T-helper 1 cell treated with Interleukin-12 subunit alpha and Interleukin-12 subunit beta and Interleukin-4 antibody, amounts not matched to agents 30 μg/mL and 1 μg/mL, for 36 hours (primary cell): ENCODE results near the gene CCDC194.

Source experiments
- H3K27ac Mint-ChIP-seq: one replicate; pipeline ENCODE4 v1.8.0; 2021; ENCODE audit warnings: mild to moderate bottlenecking, mixed read lengths
- H3K27me3 Mint-ChIP-seq: one replicate; pipeline ENCODE4 v1.8.0; 2021; ENCODE audit warnings: low read depth, mixed read lengths
- H3K36me3 Mint-ChIP-seq: one replicate; pipeline ENCODE4 v1.8.0; 2021; ENCODE audit warnings: low read depth, mixed read lengths
- H3K4me1 Mint-ChIP-seq: one replicate; pipeline ENCODE4 v1.8.0; 2021; ENCODE audit warnings: low read depth, mixed read lengths
- H3K4me3 Mint-ChIP-seq: one replicate; pipeline ENCODE4 v1.8.0; 2021; ENCODE audit warnings: mild to moderate bottlenecking, moderate library complexity, mixed read lengths
- H3K9me3 Mint-ChIP-seq: one replicate; pipeline ENCODE4 v1.8.0; 2021; ENCODE audit warnings: mixed read lengths

The CCDC194 gene, protein sequence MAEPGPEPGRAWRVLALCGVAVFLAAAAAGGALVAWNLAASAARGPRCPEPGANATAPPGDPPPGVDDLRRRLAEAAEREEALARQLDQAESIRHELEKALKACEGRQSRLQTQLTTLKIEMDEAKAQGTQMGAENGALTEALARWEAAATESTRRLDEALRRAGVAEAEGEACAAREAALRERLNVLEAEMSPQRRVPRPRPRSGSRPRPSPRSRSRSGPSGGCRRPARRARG

DNA sequence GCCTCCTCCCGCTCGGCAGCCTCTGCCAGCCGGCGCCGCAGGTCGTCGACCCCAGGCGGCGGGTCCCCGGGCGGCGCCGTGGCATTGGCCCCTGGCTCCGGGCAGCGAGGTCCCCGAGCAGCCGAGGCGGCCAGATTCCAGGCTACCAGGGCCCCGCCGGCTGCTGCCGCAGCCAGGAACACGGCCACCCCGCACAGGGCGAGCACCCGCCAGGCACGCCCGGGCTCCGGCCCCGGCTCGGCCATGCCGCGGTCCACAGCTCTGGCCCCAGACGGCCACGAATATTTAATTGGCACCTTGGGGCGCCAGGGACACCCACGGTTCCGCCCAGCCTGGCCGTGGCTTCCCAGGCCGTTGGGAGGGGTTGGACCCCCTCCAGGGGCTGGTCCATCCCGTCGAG, at the start of gene CCDC194:
CCDC194 (minus strand) TSS at position 283 of the 400 bp plus-strand sequence; CDS start at position 245, 38 bp downstream.
- Mint-ChIP-seq H3K9me3 (no peaks in the 10 kb centered on the region), H3K4me3 (no peak within 1 kb of the TSS), H3K27me3 (peaks cover 21% of the 10 kb centered on the region), H3K27ac (peak within 1 kb of the TSS; percentile 82), H3K4me1 (peaks cover 15% of the 10 kb centered on the region), H3K36me3 (peaks cover 8% of the 10 kb centered on the region)

DNA sequence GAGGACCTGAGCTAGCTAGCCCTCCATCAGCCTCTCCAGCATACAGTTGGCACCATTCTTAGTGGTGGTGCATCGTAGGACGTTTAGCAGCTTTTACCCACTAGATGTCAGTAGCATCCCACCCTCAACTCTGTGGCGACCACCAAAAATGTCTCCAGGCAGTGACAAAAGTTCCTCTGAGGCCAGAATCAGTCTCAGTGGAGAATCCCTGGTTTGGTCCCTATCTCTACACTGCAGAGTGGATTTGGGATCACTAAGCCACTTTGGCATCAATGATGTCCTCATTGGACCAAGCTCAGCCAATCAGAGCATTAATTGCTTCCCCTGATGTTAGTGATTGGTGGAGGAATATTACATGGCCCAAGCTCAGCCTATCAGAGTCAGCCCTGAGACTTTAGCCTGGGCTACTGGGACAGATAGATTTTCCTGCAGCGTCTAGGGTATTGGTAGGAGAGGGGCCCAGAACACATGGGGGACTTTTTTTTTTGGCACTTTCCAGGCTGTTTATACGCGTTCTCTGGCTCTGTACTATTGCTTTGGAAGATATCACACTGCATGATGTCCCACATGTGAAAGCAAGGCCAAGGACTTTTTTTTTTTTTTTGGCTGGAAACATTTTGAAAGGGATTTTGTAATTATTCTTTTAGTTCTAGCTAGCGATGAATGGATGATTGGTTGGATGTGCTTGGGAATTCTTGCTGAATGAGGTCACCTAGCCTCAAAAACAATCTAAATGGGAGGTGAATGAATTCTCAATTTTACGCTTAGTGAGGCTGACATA, 47.4 kb upstream of the CCDC194 start:
- no peak overlapping the region for H3K4me3 Mint-ChIP-seq
- H3K4me1 Mint-ChIP-seq: no peaks in the 10 kb centered on the region
- no peaks in the 10 kb centered on the region for H3K36me3 Mint-ChIP-seq
- H3K9me3 Mint-ChIP-seq: no peaks in the 10 kb centered on the region
- no peak overlapping the region for H3K27ac Mint-ChIP-seq
- H3K27me3 Mint-ChIP-seq: no peaks in the 10 kb centered on the region

DNA sequence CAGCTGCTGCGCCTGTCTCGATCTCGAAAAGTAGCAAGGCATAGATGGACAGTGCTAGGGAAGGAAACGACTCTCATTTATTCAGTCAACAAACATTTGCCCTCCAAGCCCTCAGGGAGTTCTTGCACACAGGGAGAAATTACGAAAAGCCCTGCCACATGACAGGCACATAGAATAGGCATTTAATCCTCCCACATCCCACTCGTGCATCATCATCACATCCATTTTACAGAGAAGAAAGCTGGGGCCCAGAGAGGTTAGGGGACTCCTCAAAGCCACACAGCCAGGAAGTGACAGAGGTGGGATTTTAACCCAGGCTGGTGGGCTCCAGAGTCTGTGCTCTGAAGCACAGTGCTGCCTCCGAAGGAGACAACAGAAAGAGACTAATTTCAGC, 42.9 kb upstream of the CCDC194 start:
- no peaks in the 10 kb centered on the region for H3K36me3 Mint-ChIP-seq
- no peaks in the 10 kb centered on the region for H3K27me3 Mint-ChIP-seq
- no peaks in the 10 kb centered on the region for H3K9me3 Mint-ChIP-seq
- H3K4me3 Mint-ChIP-seq: no peak overlapping the region
- H3K27ac Mint-ChIP-seq: no peak overlapping the region
- H3K4me1 Mint-ChIP-seq: no peaks in the 10 kb centered on the region

DNA sequence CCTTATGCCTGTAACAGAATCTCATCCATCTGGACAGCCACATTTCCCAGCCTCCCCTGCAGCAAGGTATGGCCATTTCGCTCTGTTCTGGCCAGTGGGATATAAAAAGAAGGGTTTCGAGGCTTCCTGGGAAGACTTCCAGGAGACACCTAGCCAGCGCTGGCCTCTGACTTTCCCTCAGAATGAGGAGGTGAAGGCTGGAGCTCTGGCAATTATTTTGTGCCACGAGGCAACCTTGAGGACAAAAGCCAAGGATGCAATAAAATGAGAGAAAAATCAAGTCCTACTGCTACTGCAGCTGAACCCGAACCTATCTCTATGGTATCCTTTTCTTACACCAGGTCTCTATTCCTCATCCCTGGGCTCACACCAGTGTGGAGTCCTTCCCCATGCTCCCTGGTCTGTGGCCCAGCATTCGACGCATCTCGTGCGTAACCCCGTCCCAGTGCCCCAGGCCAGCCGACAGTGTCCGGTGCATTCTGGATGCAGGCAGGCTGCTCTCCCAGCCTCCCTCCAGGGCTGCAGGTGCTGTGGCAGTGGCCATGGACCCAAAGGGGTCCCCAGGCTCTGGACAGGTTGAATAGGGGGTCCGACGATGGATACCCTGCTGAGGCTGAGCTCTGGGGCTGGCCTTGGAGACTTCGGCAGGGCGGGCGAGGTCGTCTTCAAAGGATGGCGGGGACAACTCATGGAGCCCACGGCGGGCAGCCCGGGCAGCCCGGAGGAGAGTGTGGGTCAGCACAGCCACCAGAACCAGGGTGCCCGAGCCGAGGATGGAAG, 42.3 kb upstream of the CCDC194 start:
- H3K27ac Mint-ChIP-seq: no peak overlapping the region
- peaks cover 4% of the 10 kb centered on the region for H3K4me1 Mint-ChIP-seq
- H3K36me3 Mint-ChIP-seq: no peaks in the 10 kb centered on the region
- H3K4me3 Mint-ChIP-seq: no peak overlapping the region
- H3K27me3 Mint-ChIP-seq: no peaks in the 10 kb centered on the region
- H3K9me3 Mint-ChIP-seq: no peaks in the 10 kb centered on the region

DNA sequence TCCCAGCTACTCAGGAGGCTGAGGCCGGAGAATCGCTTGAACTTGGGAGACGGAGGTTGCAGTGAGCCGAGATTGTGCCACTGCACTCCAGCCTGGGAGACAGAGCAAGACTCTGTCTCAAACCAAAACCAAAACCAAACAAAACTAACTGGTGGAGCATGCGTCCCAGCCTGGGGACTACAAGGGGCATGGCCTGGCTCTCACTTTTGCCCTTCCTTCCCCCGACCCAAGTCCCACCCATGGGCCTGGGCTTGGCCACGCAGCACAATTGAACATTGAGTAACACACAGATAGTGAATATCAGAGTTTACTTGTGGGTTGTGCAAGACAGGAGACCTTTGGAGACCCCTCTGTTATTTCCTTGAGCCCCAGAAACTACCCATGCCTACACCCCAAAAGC, 41.2 kb upstream of the CCDC194 start:
- Mint-ChIP-seq H3K4me3 (no peak overlapping the region), H3K4me1 (peaks cover 4% of the 10 kb centered on the region), H3K27ac (no peak overlapping the region), H3K36me3 (no peaks in the 10 kb centered on the region), H3K9me3 (no peaks in the 10 kb centered on the region), H3K27me3 (no peaks in the 10 kb centered on the region)

DNA sequence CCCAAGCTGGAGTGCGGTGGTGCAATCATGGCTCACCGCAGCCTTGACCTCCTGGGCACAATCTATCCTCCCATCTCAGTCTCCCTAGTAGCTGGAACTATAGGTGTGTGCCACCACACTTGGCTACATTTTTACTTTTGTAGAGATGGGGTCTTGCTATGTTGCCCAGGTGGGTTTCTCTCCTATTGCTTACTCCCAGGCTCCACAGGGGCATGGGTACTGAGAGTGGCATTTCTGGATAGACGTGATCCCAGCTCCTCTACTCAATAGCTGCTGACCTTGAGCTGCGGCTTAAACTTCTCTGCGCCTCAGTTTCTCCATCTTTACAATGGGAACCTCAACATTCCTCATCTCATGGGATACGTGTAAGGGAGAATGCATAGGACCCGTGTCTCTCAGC, 37.4 kb upstream of the CCDC194 start:
- Mint-ChIP-seq H3K36me3 (no peaks in the 10 kb centered on the region), H3K4me1 (peaks cover 4% of the 10 kb centered on the region), H3K4me3 (no peak overlapping the region), H3K9me3 (no peaks in the 10 kb centered on the region), H3K27me3 (no peaks in the 10 kb centered on the region), H3K27ac (no peak overlapping the region)

DNA sequence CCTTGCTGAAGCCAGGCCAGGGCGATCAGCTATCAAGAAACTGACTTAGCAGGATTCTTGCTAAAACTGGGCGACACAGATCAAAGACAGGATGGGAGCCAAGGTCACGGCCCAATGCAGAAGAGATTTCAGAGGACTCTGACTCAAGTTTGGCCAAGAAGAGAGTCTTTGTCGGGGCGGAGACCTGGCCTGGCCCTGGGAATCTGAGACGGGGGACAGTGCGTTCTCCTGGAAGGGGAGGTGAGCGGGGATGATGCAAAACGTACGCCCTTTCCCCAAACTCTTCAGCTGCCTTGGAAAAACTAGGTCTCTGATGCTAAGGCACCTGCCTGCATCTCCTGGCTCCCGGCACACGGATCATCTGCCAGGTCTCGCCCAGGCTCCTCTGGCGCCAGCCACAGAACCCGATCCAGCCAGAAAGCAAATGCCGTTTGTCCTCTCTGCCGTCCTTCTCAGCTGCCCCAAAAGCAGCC, 35.7 kb upstream of the CCDC194 start:
- no peaks in the 10 kb centered on the region for H3K36me3 Mint-ChIP-seq
- H3K27me3 Mint-ChIP-seq: no peaks in the 10 kb centered on the region
- no peak overlapping the region for H3K27ac Mint-ChIP-seq
- peaks cover 5% of the 10 kb centered on the region for H3K4me1 Mint-ChIP-seq
- no peaks in the 10 kb centered on the region for H3K9me3 Mint-ChIP-seq
- no peak overlapping the region for H3K4me3 Mint-ChIP-seq

DNA sequence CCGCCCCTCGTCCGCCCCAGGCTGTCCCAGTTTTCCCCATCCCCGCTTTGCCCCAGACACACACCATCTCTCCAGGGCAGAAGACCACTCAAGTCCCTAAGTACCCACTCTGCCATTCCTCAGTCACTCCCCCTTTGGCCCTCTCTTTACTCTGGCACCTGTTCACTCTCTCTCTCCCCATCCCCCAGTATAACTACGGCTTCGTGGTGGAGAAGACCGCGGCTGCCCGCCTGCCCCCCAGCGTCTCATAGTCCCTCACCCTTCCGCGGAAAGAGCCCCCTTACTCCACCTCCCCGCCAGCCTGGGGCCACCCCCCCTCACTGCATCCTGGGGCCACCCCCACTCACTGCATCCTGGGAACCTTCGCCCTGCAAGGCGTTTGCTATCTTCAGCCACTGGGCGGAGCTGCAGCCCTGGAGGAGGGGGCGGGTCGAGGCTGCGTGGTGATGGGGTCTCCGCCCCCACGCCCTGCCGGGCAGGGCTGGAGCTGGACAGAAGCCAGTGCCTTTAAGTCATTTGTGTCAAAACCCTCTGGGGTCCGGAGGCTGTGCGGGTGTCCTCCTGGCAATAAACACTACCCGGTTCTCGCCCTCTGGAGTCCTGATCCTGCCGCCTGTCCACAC, 30.9 kb upstream of the CCDC194 start:
- H3K4me1 Mint-ChIP-seq: peaks cover 6% of the 10 kb centered on the region
- H3K27me3 Mint-ChIP-seq: no peaks in the 10 kb centered on the region
- H3K36me3 Mint-ChIP-seq: peaks cover 2% of the 10 kb centered on the region
- no peak overlapping the region for H3K27ac Mint-ChIP-seq
- H3K4me3 Mint-ChIP-seq: no peak overlapping the region
- no peaks in the 10 kb centered on the region for H3K9me3 Mint-ChIP-seq

DNA sequence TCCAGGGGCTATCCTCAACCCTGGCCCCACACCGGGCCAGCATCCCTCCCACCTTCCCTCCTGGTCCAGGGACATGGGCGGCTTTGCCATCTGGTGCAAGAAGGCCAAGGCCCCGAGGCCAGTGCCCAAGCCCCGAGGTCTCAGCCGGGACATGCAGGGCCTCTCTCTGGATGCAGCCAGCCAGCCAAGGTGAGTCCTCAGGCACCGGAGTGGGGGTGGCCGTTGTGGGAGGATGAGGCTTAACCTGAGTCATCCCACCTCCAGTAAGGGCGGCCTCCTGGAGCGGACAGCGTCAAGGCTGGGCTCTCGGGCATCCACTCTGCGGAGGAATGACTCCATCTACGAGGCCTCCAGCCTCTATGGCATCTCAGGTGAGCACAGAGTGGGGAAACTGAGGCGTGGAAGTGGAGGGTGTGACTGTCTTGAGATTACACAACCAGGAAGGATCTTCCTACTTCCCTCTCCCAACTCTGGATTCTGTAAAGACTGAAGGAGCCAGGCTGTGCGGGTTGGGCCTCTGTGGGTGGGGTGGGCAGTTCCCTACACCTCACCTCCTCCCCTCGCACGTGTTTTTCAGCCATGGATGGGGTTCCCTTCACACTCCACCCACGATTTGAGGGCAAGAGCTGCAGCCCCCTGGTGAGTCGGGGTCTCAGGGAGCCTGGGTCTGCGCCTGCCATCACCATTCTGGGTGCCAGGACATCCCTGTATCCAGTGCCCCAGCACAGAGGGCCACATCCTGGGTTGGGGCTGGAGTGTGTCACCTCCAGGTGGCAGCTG, 29.6 kb upstream of the CCDC194 start:
- Mint-ChIP-seq H3K27ac (no peak overlapping the region), H3K9me3 (no peaks in the 10 kb centered on the region), H3K4me3 (no peak overlapping the region), H3K4me1 (peaks cover 16% of the 10 kb centered on the region), H3K36me3 (peaks cover 5% of the 10 kb centered on the region), H3K27me3 (no peaks in the 10 kb centered on the region)

DNA sequence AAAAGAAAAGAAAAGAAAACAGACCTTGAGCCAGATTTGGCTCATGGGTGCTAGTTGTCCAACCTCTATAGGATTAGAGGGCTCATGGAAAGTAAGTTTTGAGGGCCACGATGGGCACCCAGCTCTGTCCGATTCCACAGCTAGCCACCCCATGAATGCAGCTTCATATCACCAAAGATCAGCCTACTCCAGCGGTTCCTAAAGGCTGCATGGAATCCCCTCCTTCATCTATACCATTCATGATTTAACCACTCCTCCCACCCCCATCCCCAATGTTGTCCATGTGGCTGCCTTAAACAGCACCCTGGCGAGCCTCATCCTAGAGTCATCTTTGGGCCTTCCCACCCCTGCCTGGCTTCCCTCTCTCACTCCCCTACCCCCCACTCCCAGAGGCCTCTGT, 27.9 kb upstream of the CCDC194 start:
- no peaks in the 10 kb centered on the region for H3K27me3 Mint-ChIP-seq
- peaks cover 16% of the 10 kb centered on the region for H3K4me1 Mint-ChIP-seq
- H3K36me3 Mint-ChIP-seq: peaks cover 7% of the 10 kb centered on the region
- no peaks in the 10 kb centered on the region for H3K9me3 Mint-ChIP-seq
- no peak overlapping the region for H3K27ac Mint-ChIP-seq
- no peak overlapping the region for H3K4me3 Mint-ChIP-seq

DNA sequence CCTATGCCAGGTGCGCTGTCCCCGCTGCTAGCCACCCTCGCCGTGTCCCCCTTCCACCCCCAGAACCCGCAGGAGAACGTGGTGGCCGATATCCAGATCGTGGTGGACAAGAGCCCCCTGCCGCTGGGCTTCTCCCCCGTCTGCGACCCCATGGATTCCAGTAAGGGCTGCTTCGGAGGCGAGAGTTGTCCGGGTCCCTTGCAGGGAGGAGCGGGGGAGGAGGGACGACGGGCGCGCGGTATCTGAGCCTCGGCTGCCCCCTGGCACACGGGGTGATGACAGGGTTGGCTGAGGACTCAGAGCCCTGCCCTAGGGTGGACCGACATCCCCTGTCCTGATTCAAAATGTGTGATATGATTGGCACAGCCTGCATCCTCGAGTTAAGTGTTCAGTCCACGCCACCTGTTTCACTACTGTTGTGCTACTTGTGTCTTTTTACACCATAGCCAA, 26.5 kb upstream of the CCDC194 start:
- H3K36me3 Mint-ChIP-seq: peaks cover 13% of the 10 kb centered on the region
- no peaks in the 10 kb centered on the region for H3K27me3 Mint-ChIP-seq
- H3K9me3 Mint-ChIP-seq: no peaks in the 10 kb centered on the region
- H3K4me1 Mint-ChIP-seq: peaks cover 16% of the 10 kb centered on the region
- peak overlapping the region; percentile 90 for H3K4me3 Mint-ChIP-seq
- H3K27ac Mint-ChIP-seq: peak overlapping the region; percentile 84

DNA sequence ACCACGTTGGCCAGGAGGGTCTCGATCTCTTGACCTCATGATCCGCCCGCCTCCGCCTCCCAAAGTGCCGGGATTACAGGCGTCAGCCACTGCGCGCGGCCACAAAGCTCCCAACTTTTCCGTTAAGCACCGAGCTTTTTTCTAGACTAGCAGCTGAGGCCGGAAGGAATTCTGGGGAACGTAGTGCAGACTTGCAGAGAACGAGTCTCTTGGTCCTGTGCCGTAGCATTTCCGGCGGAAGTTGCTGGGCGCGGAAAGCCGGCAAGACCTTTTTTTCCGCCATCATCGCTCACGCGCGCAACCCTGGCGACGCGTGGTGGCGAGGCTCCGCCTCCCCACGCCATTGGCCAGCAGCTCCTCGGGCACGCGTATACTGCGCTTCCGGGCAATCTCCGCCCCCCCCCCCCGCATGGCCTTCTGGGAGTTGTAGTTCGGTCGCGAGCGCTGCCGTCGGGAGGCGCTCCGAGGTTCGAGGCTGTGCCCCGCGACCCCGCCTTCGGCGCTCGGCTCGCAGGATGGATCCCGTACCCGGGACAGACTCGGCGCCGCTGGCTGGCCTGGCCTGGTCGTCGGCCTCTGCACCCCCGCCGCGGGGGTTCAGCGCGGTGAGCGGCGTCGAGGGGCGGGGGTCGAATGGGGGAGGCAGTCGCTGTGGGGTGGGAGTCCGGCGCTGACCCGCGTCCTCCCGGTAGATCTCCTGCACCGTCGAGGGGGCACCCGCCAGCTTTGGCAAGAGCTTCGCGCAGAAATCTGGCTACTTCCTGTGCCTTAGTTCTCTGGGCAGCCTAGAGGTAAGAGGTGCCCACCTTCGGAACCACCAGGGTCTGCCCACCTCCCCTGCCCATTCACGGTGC, 25.9 kb upstream of the CCDC194 start, which contains the start of gene MVB12A:
MVB12A (plus strand) TSS at position 427 of the 854 bp plus-strand sequence; CDS start at position 516, 89 bp downstream.
- Mint-ChIP-seq H3K36me3 (peaks cover 19% of the 10 kb centered on the region), H3K4me3 (peak within 1 kb of the TSS; percentile 90), H3K4me1 (peaks cover 16% of the 10 kb centered on the region), H3K9me3 (no peaks in the 10 kb centered on the region), H3K27ac (peak within 1 kb of the TSS; percentile 92), H3K27me3 (no peaks in the 10 kb centered on the region)

DNA sequence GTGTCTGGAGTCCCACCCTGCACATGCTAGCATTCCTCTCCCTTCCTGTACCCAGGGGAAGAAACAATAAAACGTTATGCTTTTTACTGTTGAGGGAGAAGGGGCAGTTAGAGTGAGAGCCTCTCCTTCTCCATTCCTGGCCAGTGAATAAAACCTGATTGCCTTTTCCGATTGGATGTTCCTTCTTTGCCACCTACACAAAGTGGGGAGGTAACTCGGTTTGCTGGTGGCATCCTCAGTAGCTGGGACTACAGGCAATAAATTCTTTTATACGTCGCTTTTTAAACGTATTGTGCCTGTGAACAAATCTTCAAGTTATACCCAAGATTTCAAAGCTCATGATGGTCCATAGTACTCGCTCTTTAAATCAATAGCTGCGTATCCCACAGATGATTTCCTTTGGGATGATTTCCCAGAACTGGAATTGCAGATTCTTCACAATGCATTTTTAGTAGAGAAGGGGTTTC, 25.2 kb upstream of the CCDC194 start:
- Mint-ChIP-seq H3K4me1 (peaks cover 14% of the 10 kb centered on the region), H3K9me3 (no peaks in the 10 kb centered on the region), H3K4me3 (peak overlapping the region; percentile 90), H3K36me3 (peaks cover 23% of the 10 kb centered on the region), H3K27ac (peak overlapping the region; percentile 92), H3K27me3 (no peaks in the 10 kb centered on the region)
